Brain pericyte (primary cell): ENCODE results near the gene EEA1.
"Not testable (repeated sequence)": the region's sequence is repeated elsewhere in the genome, so short reads cannot be mapped to it uniquely, and the experiment has no call there.

Source experiments
- DNase-seq: peaks from one replicate; pipeline ENCODE4 v3.0.0-alpha.2; 2012; ENCODE audit warnings: low read depth, low spot score

Gene EEA1

DNA sequence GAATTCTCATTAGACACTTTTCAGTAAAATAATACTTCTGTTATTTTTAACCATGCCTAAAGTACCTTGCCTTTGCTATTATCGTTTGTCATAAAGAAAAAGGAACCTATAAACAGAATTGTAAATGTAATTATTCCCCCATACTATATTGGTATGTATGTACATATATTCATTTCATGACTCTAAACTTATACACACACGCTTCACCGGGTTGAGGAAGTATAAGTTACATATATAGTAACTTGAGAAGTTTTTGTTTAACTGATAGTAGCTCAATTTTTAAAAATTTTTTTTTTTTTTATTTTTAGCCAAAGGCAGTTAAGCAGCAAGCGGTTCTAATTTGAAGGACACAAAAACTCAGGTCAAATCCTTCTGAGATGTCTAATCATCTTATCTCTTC lies 118.7 kb downstream of the EEA1 start:
- DNase-seq, result no peak

GRCh38 chr12:92803903-92804302 lies 125.2 kb downstream of the EEA1 start:
- DNase-seq, result no peak

DNA sequence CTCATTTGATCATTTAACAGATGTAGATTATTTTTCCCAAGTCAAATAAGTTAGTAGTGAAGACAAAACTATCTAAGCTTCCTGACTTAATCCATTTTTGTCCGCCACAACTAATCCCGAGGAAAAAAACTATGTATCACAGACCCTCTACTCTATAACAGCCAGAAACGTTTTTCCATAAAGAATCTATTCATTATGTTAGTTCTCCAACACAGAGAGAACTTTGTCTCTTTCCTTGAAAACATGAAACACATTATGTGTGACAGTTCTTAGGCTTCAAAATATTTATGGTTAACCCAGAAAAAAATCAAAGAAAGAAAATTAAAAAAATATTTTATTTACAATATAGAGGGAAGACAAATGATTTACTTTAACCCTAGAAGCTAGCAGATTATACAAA lies 126.2 kb downstream of the EEA1 start:
- no peak for DNase-seq

DNA sequence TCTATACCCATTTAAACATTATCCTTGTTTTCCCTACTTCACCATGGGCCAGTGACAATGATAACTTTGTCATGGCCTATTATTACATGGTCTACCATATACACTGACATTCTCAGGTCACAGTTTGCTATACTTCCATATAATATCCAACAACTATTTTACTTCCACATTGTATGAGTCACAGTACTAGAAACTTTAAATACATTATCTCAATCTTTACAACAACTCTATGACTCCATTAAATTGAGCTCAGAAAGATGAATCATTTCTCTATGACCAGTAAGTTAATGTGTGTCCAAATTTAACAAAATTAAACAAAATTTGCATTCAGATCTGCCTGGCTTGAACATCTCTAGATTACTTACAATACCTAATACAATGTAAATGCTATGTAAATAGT lies 132.4 kb downstream of the EEA1 start:
- DNase-seq, result no peak

- DNase-seq, result no peak
Observed at GRCh38 chr12:92794814-92795213, 134.3 kb downstream of the EEA1 start.

- not testable (repeated sequence) for DNase-seq
Observed at GRCh38 chr12:92794356-92794755, 134.7 kb downstream of the EEA1 start.

DNA sequence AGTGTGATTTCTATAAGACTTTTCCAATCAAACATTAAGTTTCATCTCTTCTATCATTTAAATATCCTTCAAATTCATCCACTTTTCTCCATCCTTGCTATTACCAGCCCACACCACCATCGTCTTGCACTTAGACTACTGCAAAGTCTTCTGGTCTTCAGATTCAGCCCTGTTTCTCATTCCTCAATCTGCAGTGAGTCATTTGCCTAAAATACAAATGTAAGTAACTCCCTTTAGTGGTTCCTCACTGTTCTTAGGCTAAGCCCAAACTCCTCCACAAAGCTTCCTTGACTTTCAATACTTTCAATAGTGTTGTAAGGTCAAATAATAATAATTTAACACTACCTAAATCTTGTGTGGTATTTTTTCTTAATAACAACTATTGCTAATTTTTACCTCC lies 143.1 kb downstream of the EEA1 start:
- no peak for DNase-seq

- DNase-seq, result no peak
Observed at GRCh38 chr12:92785563-92785950, 143.5 kb downstream of the EEA1 start.

GRCh38 chr12:92784797-92785562 lies 144.1 kb downstream of the EEA1 start:
- DNase-seq, result peak; percentile 38

- DNase-seq, result no peak
Observed at GRCh38 chr12:92784356-92784755, 144.7 kb downstream of the EEA1 start.

DNA sequence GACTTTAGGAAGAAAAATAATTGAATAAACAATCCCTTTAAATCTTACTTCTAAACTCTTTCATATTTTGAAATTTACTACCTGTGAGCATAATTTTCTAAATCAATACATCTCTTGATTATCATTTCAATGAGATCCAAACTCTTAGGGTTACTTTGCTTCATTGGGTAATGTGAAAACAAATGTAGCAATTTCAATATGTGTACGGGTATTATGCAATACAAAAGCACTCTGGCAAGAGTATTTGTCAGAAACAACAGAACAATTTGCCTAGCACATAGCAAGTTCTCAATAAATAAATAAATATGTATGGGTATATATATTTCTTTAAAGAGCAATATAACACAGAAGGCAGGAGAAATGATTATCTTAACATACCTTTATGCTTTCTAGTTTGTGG lies 149.2 kb downstream of the EEA1 start:
- DNase-seq, result no peak

- DNase-seq, result no peak
Observed at GRCh38 chr12:92778525-92778924, 150.6 kb downstream of the EEA1 start.

- no peak for DNase-seq
Observed at GRCh38 chr12:92775416-92775815, 153.7 kb downstream of the EEA1 start.

DNA sequence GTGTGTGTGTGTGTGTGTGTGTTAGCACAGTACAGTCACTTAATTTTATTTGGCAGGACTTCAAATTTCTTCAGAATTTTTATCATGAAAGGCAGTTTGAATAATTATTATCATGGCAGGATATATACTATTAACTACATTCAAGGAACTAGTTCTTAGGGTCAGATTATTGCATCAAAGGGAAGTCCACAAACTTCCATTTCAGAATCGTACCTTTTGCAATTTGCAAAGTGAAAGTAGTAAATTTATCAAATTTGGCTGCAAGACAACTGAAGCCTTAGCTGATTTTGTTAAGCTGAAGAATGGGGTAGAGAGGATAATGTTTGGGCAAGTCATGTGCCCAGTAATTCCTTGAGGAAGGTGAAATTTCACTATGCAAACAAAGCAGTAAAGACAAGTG lies 158.1 kb downstream of the EEA1 start:
- no peak for DNase-seq

GRCh38 chr12:92769124-92769901 lies 159.8 kb downstream of the EEA1 start:
- no peak for DNase-seq

DNA sequence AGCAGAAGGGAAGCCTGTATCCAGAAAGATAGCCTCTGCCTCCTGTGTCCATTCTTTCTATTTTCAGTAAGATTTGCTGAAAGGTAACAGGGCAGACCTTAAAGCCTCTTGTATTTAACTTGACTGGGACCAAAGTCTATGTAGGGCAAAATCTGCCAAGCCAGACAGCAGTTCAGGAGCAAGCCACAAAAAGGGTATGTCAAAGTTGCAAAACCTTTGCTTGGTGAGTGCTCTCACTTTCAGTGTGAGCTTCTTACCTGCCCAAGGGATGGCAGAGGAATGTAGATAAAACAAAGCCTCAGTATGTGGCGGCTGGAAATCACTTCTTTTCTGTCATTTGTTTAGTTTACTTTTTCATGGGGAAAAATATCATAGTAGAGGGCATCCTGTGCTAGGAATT lies 163.2 kb downstream of the EEA1 start:
- no peak for DNase-seq

DNA sequence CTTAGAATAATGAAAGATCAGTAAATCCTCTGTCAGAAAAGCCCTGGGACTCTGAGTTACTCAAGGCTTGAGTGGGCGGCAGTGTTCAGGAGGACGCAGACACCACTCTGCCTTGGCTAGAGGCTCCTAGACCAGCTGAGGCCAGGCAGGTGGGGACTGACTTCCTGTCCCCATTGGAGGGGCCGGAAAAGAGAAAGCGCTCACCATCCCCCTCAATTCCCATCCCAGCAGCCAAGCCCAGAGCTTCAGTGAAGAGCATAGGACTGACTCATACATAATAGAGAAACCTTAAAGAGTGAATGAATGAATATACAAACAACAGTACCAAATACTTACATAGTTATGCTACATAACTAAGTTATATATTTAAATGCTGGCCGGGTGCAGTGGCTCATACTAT lies 164.3 kb downstream of the EEA1 start:
- DNase-seq, result no peak

GRCh38 chr12:92762773-92763172 lies 166.3 kb downstream of the EEA1 start:
- DNase-seq, result no peak

DNA sequence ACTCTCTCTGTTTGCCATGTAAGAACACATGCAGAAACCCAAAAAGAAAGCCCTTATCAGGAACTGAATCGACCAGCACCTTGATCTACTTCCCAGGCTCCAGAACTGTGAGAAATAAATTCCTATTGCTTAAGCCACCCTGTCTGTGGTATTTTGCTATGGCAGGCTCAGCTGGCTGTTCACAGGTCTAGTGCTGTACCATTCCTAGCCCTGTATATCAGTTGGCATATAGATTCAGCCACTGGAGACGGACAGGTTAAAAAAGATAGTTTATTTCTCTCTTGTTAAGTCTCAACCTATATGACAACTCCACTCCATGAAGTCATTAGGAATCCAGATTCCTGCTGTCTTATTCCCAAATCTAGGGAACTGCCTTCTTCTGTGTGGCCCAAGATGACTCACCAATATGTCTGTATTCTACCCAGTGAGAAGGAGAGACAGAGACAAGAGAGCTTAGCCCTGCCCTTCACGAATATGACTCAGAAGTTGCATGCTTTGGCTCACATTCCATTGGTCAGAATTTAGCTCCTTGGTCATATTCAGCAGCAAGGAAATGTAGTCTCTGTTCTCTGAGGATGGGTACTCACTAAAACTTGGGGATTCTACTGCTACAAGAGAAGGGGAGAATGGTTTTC lies 169.3 kb downstream of the EEA1 start:
- peak; percentile 32 for DNase-seq

GRCh38 chr12:92757597-92758121 lies 171.4 kb downstream of the EEA1 start:
- DNase-seq, result no peak

GRCh38 chr12:92756898-92757596 lies 172.0 kb downstream of the EEA1 start:
- no peak for DNase-seq
